Keratinocyte (primary cell): Measurements from ENCODE around the gene PIK3IP1.

Experiments
- EZH2 ChIP-seq: IDR thresholded peaks from one replicate; pipeline ENCODE4 v1.6.1; 2012; ENCODE audit warnings: inconsistent platforms, mild to moderate bottlenecking, low read length, moderate library complexity
- TF ChIP-seq, protein P1 (sequence below), 3 experiments: IDR thresholded peaks in 1 of 3; conservative IDR thresholded peaks in 1 of 3; optimal IDR thresholded peaks in 1 of 3; 2 replicates in 2 of 3; 3 replicates in 1 of 3; pipeline versions ENCODE3 to v1.5.1; 2011; ENCODE audit warnings: low read length in 3 of 3, mild to moderate bottlenecking in 3 of 3, moderate library complexity in 2 of 3, control low read depth in 1 of 3, inconsistent platforms in 1 of 3; ENCODE audit not compliant: insufficient read depth in 2 of 3; ENCODE audit errors: extremely low read depth in 1 of 3

DNA sequence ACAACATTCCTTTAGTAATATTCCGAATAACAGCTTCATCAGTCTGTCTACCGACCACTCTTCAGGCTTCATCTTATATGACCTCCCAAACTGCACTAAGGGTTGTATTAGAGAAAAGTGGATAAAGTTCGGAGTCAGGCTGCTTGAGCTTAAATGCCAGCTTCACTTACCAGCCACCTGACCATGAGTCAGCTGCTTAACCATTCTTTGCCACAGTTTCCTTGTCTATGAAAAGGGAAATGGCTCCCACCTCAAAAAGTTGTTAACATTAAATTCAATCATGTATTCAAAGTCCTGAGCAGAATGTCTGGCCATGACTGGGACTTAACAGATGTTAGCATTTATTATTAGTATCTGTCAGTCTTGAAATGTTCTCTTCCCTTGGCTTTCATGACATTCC lies 59.3 kb downstream of the PIK3IP1 start:
- TF ChIP-seq, protein P1, sequence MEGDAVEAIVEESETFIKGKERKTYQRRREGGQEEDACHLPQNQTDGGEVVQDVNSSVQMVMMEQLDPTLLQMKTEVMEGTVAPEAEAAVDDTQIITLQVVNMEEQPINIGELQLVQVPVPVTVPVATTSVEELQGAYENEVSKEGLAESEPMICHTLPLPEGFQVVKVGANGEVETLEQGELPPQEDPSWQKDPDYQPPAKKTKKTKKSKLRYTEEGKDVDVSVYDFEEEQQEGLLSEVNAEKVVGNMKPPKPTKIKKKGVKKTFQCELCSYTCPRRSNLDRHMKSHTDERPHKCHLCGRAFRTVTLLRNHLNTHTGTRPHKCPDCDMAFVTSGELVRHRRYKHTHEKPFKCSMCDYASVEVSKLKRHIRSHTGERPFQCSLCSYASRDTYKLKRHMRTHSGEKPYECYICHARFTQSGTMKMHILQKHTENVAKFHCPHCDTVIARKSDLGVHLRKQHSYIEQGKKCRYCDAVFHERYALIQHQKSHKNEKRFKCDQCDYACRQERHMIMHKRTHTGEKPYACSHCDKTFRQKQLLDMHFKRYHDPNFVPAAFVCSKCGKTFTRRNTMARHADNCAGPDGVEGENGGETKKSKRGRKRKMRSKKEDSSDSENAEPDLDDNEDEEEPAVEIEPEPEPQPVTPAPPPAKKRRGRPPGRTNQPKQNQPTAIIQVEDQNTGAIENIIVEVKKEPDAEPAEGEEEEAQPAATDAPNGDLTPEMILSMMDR (optimal IDR thresholded peaks at IDR 0.05 in 1 of 3, IDR thresholded peaks at IDR 0.05 in 1 of 3, conservative IDR thresholded peaks at IDR 0.05 in 1 of 3; ENCODE audit: extremely low read depth in 1 of 3, insufficient read depth in 2 of 3, low read length in 3 of 3): no peak
- TF ChIP-seq EZH2: no peak
